Mesenchymal stem cell (in vitro differentiated cells and primary cell): Measurements from ENCODE around the gene LAMB2.

Source experiments
- DNase-seq: peaks from one replicate; pipeline ENCODE4 v3.0.0-alpha.2; 2013
- H2AFZ ChIP-seq: one replicate; pipeline ENCODE4 v1.6.1; 2013; ENCODE audit warnings: low read depth, mild to moderate bottlenecking, control low read depth, inconsistent platforms, low read length, moderate library complexity
- H2AK5ac ChIP-seq: 2 replicates; pipeline ENCODE4 v1.6.1; 2013; ENCODE audit warnings: low read length, moderate library complexity, mild to moderate bottlenecking, inconsistent platforms; ENCODE audit not compliant: severe bottlenecking
- H2BK120ac ChIP-seq: one replicate; pipeline ENCODE4 v1.6.1; 2013; ENCODE audit warnings: low read depth, mild to moderate bottlenecking, inconsistent platforms, low read length, moderate library complexity
- H2BK12ac ChIP-seq, 2 experiments: one replicate each; pipeline ENCODE4 v1.6.1; 2013; ENCODE audit warnings: inconsistent platforms in 2 of 2, low read length in 2 of 2, mild to moderate bottlenecking in 2 of 2, moderate library complexity in 2 of 2, control low read depth in 1 of 2
- H2BK15ac ChIP-seq: one replicate; pipeline ENCODE4 v1.6.1; 2013; ENCODE audit warnings: mild to moderate bottlenecking, low read depth, inconsistent platforms; ENCODE audit not compliant: poor library complexity, severe bottlenecking
- H2BK5ac ChIP-seq: 2 replicates; pipeline ENCODE4 v1.6.1; 2013; ENCODE audit warnings: low read depth, mild to moderate bottlenecking, low read length, control low read depth, inconsistent platforms; ENCODE audit not compliant: poor library complexity, severe bottlenecking
- H3K14ac ChIP-seq, 2 experiments: one replicate each; pipeline ENCODE4 v1.6.1; 2013; ENCODE audit warnings: inconsistent platforms in 2 of 2, low read length in 2 of 2, control low read depth in 1 of 2, mild to moderate bottlenecking in 1 of 2, moderate library complexity in 1 of 2
- H3K18ac ChIP-seq, 2 experiments: one replicate each; pipeline ENCODE4 v1.6.1; 2013; ENCODE audit warnings: inconsistent platforms in 2 of 2, low read length in 2 of 2, control low read depth in 1 of 2, low read depth in 1 of 2, mild to moderate bottlenecking in 1 of 2
- H3K23ac ChIP-seq, 2 experiments: one replicate each; pipeline ENCODE4 v1.6.1; 2013; ENCODE audit warnings: inconsistent platforms in 2 of 2, low read length in 2 of 2, mild to moderate bottlenecking in 2 of 2, moderate library complexity in 2 of 2, control low read depth in 1 of 2
- H3K27ac ChIP-seq: 2 replicates; pipeline ENCODE4 v1.5.1; 2013; ENCODE audit warnings: mild to moderate bottlenecking, moderate library complexity, low read length, control low read depth, inconsistent platforms; ENCODE audit not compliant: poor library complexity, severe bottlenecking
- H3K27me3 ChIP-seq, 2 experiments: 2 replicates each; pipeline versions ENCODE4 v1.6.1 to v1.7.0; 2013; ENCODE audit warnings: low read length in 2 of 2, mild to moderate bottlenecking in 2 of 2, moderate library complexity in 2 of 2, control low read depth in 1 of 2, inconsistent platforms in 1 of 2; ENCODE audit not compliant: control insufficient read depth in 1 of 2, insufficient read depth in 1 of 2
- H3K36me3 ChIP-seq, 2 experiments: 2 replicates each; pipeline versions ENCODE4 v1.6.1 to v1.7.0; 2013; ENCODE audit warnings: low read length in 2 of 2, control low read depth in 1 of 2, inconsistent platforms in 1 of 2, low read depth in 1 of 2, mild to moderate bottlenecking in 1 of 2; ENCODE audit not compliant: insufficient read depth in 2 of 2, control insufficient read depth in 1 of 2
- H3K4ac ChIP-seq, 2 experiments: one replicate each; pipeline ENCODE4 v1.6.1; 2013; ENCODE audit warnings: inconsistent platforms in 2 of 2, low read length in 2 of 2, mild to moderate bottlenecking in 2 of 2, moderate library complexity in 2 of 2, control low read depth in 1 of 2, low read depth in 1 of 2
- H3K4me1 ChIP-seq: 2 replicates; pipeline ENCODE4 v1.6.1; 2013; ENCODE audit warnings: low read depth, low read length, control low read depth; ENCODE audit not compliant: control insufficient read depth, insufficient read depth
- H3K4me2 ChIP-seq: 2 replicates; pipeline ENCODE4 v1.6.1; 2013; ENCODE audit warnings: low read length, mild to moderate bottlenecking, inconsistent platforms; ENCODE audit not compliant: poor library complexity, severe bottlenecking
- H3K4me3 ChIP-seq, 2 experiments: 2 replicates each; pipeline versions ENCODE4 v1.5.1 to v1.7.0; 2013; ENCODE audit warnings: low read length in 2 of 2, mild to moderate bottlenecking in 2 of 2, control low read depth in 1 of 2, low read depth in 1 of 2; ENCODE audit not compliant: insufficient read depth in 1 of 2
- H3K79me1 ChIP-seq: replicated peaks from 2 replicates; pipeline ENCODE4 v1.6.1; 2013; ENCODE audit warnings: mild to moderate bottlenecking, control low read depth, low read length, inconsistent platforms; ENCODE audit not compliant: poor library complexity, severe bottlenecking
- H3K9ac ChIP-seq: 2 replicates; pipeline ENCODE4 v1.7.0; 2013; ENCODE audit warnings: mild to moderate bottlenecking, low read length, moderate library complexity
- H3K9me3 ChIP-seq: 2 replicates; pipeline ENCODE4 v1.7.0; 2013; ENCODE audit warnings: mild to moderate bottlenecking, low read length; ENCODE audit not compliant: control insufficient read depth
- H4K8ac ChIP-seq: one replicate; pipeline ENCODE4 v1.6.1; 2013; ENCODE audit warnings: inconsistent platforms, mild to moderate bottlenecking, low read length, moderate library complexity
- H4K91ac ChIP-seq: one replicate; pipeline ENCODE4 v1.6.1; 2013; ENCODE audit warnings: mild to moderate bottlenecking, low read length, inconsistent platforms
- WGBS: methylation state at CpG from one replicate; pipeline ENCODE4 v1.1.7; 2013; ENCODE audit warnings: mixed read lengths; 5-methylcytosine and 5-hydroxymethylcytosine counted together

Gene LAMB2

DNA sequence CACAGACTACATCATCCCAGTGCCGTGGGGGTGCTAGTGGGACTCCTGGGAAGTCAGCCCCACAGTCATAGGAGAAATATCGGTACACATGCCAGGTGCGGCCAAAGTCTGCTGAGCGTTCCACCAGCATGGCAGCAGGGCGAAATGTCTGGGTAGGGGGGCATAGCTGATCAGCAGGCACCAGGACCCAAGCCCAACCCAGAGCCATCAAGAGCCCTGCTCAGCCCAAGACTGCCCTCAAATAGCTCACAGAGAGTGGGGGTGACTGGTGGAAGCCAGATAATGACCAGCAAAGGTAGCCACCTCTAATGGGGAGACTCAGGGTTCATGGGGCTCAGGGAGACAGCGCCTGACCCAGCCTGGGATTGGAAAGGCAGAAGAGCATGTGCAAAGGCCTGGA lies 1.3 kb downstream of the LAMB2 start:
- peak overlapping the region; percentile 90 for H3K9ac ChIP-seq
- peak overlapping the region in 1 of 2 experiments; percentile 12 for H2BK12ac ChIP-seq
- H3K9me3 ChIP-seq, result no peaks in the 10 kb centered on the region
- no peak overlapping the region for H2BK15ac ChIP-seq
- H2BK120ac ChIP-seq, result no peak overlapping the region
- peak overlapping the region; percentile 64 for H3K4me2 ChIP-seq
- peaks cover 46% of the 10 kb centered on the region in 2 experiments for H3K36me3 ChIP-seq
- WGBS, result 88% methylated on average over 6 of the region's 6 CpGs
- H3K14ac ChIP-seq, result no peak overlapping the region
- peak overlapping the region; percentile 64 for H4K91ac ChIP-seq
- no peak overlapping the region for H3K18ac ChIP-seq
- peak overlapping the region in 1 of 2 experiments; percentile 79 for H3K4ac ChIP-seq
- H3K27ac ChIP-seq, result no peak overlapping the region
- no peak for DNase-seq
- H2AFZ ChIP-seq, result no peak overlapping the region
- H2AK5ac ChIP-seq, result peak overlapping the region; percentile 24
- H3K4me1 ChIP-seq, result peaks cover 39% of the 10 kb centered on the region
- H3K23ac ChIP-seq, result no peak overlapping the region
- H4K8ac ChIP-seq, result no peak overlapping the region
- peak overlapping the region in 1 of 2 experiments; percentile 92 for H3K4me3 ChIP-seq
- H3K27me3 ChIP-seq, result no peaks in the 10 kb centered on the region
- peaks cover 36% of the 10 kb centered on the region for H3K79me1 ChIP-seq
- H2BK5ac ChIP-seq, result no peak overlapping the region

DNA sequence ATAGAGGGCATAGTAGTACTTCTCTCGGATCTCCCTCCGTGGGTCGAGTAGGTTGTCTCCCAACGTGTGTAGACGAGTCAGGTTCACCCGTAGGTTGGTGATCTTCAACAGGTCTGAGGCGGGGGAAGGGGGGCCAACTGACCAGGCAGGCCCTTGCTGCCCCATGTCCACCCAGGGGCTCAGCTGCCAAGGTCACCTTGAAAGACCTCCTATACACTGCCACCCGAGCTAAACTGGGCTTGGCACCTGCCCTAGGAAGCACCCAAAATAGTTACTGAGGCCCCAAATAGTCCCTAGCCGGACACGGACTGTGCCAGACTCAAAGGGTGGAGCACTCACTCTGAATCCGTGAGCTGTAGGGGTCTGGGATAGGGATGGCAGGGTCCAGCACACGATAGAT lies 1.8 kb downstream of the LAMB2 start:
- Histone ChIP-seq H3K9me3 (no peaks in the 10 kb centered on the region), H4K8ac (no peak overlapping the region), H3K4me2 (no peak overlapping the region), H3K9ac (peak overlapping the region; percentile 10), H3K27ac (no peak overlapping the region), H4K91ac (no peak overlapping the region), H3K4ac (no peak overlapping the region), H3K4me1 (peaks cover 39% of the 10 kb centered on the region), H2AK5ac (no peak overlapping the region), H2BK12ac (no peak overlapping the region), H2BK120ac (no peak overlapping the region), H3K14ac (no peak overlapping the region), H2BK5ac (no peak overlapping the region), H3K36me3 (peaks cover 51% of the 10 kb centered on the region in 2 experiments), H3K4me3 (peak overlapping the region in 1 of 2 experiments; percentile 92), H2BK15ac (no peak overlapping the region), H3K79me1 (peaks cover 41% of the 10 kb centered on the region), H3K23ac (peak overlapping the region in 1 of 2 experiments; percentile 54), H2AFZ (no peak overlapping the region), H3K27me3 (no peaks in the 10 kb centered on the region), H3K18ac (no peak overlapping the region)
- WGBS, result 98% methylated on average over 12 of the region's 12 CpGs
- no peak for DNase-seq

DNA sequence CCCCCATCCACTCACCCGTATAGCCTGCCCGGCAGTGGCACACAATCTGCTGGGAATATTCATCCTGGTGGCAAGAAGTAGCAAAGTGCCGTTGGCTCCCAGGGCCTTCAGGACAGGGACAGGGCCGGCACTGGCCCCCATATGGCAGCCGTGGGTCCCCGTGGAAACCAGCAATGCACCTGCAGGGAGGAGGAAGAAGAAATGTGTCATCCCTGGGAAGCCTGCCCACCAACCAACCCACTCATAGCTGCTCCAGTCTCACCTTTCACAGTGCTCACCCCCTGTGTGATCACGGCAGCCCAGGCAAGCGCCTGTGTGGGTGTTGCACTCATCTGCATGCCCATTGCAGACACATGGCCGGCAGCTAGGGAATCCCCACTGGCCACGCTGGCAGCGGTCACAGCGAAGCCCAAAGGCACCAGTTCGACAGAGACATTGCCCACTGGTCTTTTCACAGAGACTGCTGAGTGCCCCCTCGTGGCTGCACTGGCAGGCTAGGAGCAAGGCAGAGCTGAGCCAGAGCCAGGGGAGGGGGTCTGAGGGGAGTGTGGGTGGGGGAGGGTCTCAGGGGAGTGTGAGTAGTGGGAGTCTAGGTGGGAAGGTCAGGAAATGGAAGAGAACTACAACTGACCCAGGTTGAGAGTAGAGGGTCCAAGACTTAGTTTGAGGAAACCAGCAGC lies 7.7 kb downstream of the LAMB2 start:
- no peak overlapping the region for H2AK5ac ChIP-seq
- H4K8ac ChIP-seq, result no peak overlapping the region
- no peak overlapping the region for H3K4ac ChIP-seq

DNA sequence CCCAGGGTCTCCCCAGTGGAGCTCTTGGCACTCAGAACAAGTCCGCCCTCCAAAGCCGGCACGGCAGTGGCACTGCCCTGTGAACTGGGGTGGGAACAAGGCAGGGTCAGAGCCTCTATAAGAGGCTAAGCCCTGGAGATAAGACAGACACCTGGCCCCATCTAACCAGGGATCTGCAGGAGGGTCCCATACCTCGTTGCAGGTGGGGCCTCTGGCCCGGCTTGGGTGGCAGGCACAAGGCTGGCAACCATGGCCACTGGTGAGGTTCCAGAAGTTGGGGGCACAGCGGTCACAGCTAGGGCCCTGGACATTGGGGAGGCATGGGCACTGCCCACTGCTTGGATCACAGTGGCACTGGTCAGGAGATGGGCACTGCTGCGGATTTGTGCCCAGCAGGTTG lies 8.6 kb downstream of the LAMB2 start:
- peaks cover 15% of the 10 kb centered on the region for H3K4me1 ChIP-seq
- no peak overlapping the region for H3K23ac ChIP-seq
- H3K27ac ChIP-seq, result no peak overlapping the region
- H3K14ac ChIP-seq, result no peak overlapping the region
- no peak overlapping the region for H4K8ac ChIP-seq
- H2BK5ac ChIP-seq, result no peak overlapping the region
- H3K27me3 ChIP-seq, result no peaks in the 10 kb centered on the region
- no peak overlapping the region for H2BK15ac ChIP-seq
- H2AK5ac ChIP-seq, result no peak overlapping the region
- no peak overlapping the region for H4K91ac ChIP-seq
- no peak overlapping the region for H3K4me3 ChIP-seq
- H2BK12ac ChIP-seq, result no peak overlapping the region
- H3K9me3 ChIP-seq, result no peaks in the 10 kb centered on the region
- H3K4ac ChIP-seq, result no peak overlapping the region
- no peak overlapping the region for H3K4me2 ChIP-seq
- WGBS, result 98% methylated on average over 7 of the region's 7 CpGs
- H3K9ac ChIP-seq, result no peak overlapping the region
- DNase-seq, result no peak
- H3K79me1 ChIP-seq, result peaks cover 37% of the 10 kb centered on the region
- H2BK120ac ChIP-seq, result no peak overlapping the region
- H3K36me3 ChIP-seq, result peaks cover 76 to 80% of the 10 kb centered on the region in 2 experiments
- no peak overlapping the region for H3K18ac ChIP-seq
- no peak overlapping the region for H2AFZ ChIP-seq

More for the DNA sequence above, 7.7 kb downstream of the LAMB2 start:
- Histone ChIP-seq H3K9me3 (no peaks in the 10 kb centered on the region), H3K4me2 (no peak overlapping the region), H2BK12ac (no peak overlapping the region), H3K4me3 (no peak overlapping the region), H3K79me1 (peaks cover 46% of the 10 kb centered on the region), H3K18ac (no peak overlapping the region), H3K36me3 (peaks cover 86 to 89% of the 10 kb centered on the region in 2 experiments), H2AFZ (no peak overlapping the region), H4K91ac (no peak overlapping the region), H3K4me1 (peaks cover 14% of the 10 kb centered on the region), H3K23ac (no peak overlapping the region), H3K14ac (no peak overlapping the region), H3K27ac (no peak overlapping the region), H2BK120ac (no peak overlapping the region), H3K27me3 (no peaks in the 10 kb centered on the region), H2BK15ac (no peak overlapping the region), H2BK5ac (no peak overlapping the region), H3K9ac (no peak overlapping the region)
- 91% methylated on average over 12 of the region's 14 CpGs for WGBS
- DNase-seq, result no peak
